CD14-positive monocyte (primary cell): ENCODE results near the gene ESF1. TPM values are rescaled to one million over a fixed set of nuclear protein-coding genes. Genes with fewer than 3 reads are reported as not detected.

Experiments used
- DNase-seq, 3 donors: peaks; one replicate each; pipeline ENCODE4 v3.0.0-alpha.2; 2011 to 2022
- H2AFZ ChIP-seq: 2 replicates; pipeline ENCODE4 v1.6.0; 2012; ENCODE audit warnings: mild to moderate bottlenecking, low read depth, low read length, inconsistent platforms; ENCODE audit not compliant: insufficient read depth, poor library complexity, severe bottlenecking
- H3K27ac ChIP-seq, 2 donors: 1 replicate in 1 of 2; 2 replicates in 1 of 2; pipeline ENCODE4 v1.5.1; 2012 to 2013; ENCODE audit warnings: low read length in 2 of 2, control low read depth in 1 of 2, inconsistent platforms in 1 of 2, low read depth in 1 of 2, mild to moderate bottlenecking in 1 of 2
- H3K27me3 ChIP-seq, 2 donors: one replicate each; pipeline versions ENCODE4 v1.6.0 to v1.6.1; 2011 to 2013; ENCODE audit warnings: low read length in 2 of 2; ENCODE audit not compliant: control insufficient read depth in 2 of 2, insufficient read depth in 2 of 2
- H3K36me3 ChIP-seq, 2 donors: replicated peaks in 1 of 2; 1 replicate in 1 of 2; 2 replicates in 1 of 2; pipeline versions ENCODE4 v1.5.1 to v1.6.1; 2012 to 2013; ENCODE audit warnings: low read length in 2 of 2, control low read depth in 1 of 2, inconsistent platforms in 1 of 2, mild to moderate bottlenecking in 1 of 2; ENCODE audit not compliant: insufficient read depth in 2 of 2, control insufficient read depth in 1 of 2
- H3K4me1 ChIP-seq, 2 donors: 1 replicate in 1 of 2; 2 replicates in 1 of 2; pipeline versions ENCODE4 v1.5.1 to v1.6.1; 2012 to 2013; ENCODE audit warnings: low read length in 2 of 2, control low read depth in 1 of 2, inconsistent platforms in 1 of 2, mild to moderate bottlenecking in 1 of 2, moderate library complexity in 1 of 2; ENCODE audit not compliant: insufficient read depth in 2 of 2, control insufficient read depth in 1 of 2
- H3K4me2 ChIP-seq: replicated peaks from 2 replicates; pipeline ENCODE3; 2012; ENCODE audit warnings: low read length, moderate library complexity, mild to moderate bottlenecking; ENCODE audit not compliant: poor library complexity, severe bottlenecking; ENCODE audit errors: extremely low read depth
- H3K4me3 ChIP-seq, 3 experiments: fragments of 200-600 bp in 1 of 3; sonication (generic) in 1 of 3; replicated peaks in 1 of 3; 1 replicate in 2 of 3; 2 replicates in 1 of 3; pipeline ENCODE4 v1.5.1; 2011 to 2013; ENCODE audit warnings: low read length in 3 of 3, mild to moderate bottlenecking in 3 of 3, control low read depth in 2 of 3, low read depth in 2 of 3, inconsistent platforms in 1 of 3, moderate library complexity in 1 of 3
- H3K79me2 ChIP-seq: 2 replicates; pipeline ENCODE4 v1.6.0; 2012; ENCODE audit warnings: mild to moderate bottlenecking, control low read depth, inconsistent platforms, low read length, moderate library complexity; ENCODE audit not compliant: insufficient read depth
- H3K9ac ChIP-seq: 2 replicates; pipeline ENCODE4 v1.6.0; 2017; ENCODE audit warnings: low read length, mild to moderate bottlenecking; ENCODE audit not compliant: insufficient read depth, poor library complexity, severe bottlenecking
- H3K9me3 ChIP-seq, 2 donors: replicated peaks in 1 of 2; 1 replicate in 1 of 2; 2 replicates in 1 of 2; pipeline versions ENCODE4 v1.5.1 to v1.6.1; 2012 to 2013; ENCODE audit warnings: low read length in 2 of 2, control low read depth in 1 of 2; ENCODE audit not compliant: control insufficient read depth in 1 of 2, insufficient read depth in 1 of 2
- H4K20me1 ChIP-seq: 2 replicates; pipeline ENCODE4 v1.6.0; 2012; ENCODE audit warnings: mild to moderate bottlenecking, low read length, control low read depth, moderate library complexity; ENCODE audit not compliant: insufficient read depth
- H3K27ac Mint-ChIP-seq, 7 donors: one replicate each; pipeline ENCODE4 v1.8.0; 2020; ENCODE audit warnings: mild to moderate bottlenecking in 7 of 7, mixed read lengths in 7 of 7, moderate library complexity in 6 of 7, inconsistent platforms in 2 of 7
- H3K27me3 Mint-ChIP-seq, 3 donors: one replicate each; pipeline ENCODE4 v1.8.0; 2021 to 2022; ENCODE audit warnings: low read depth in 3 of 3, mild to moderate bottlenecking in 3 of 3, mixed read lengths in 3 of 3, moderate library complexity in 3 of 3, inconsistent platforms in 1 of 3
- H3K36me3 Mint-ChIP-seq, 2 donors: one replicate each; pipeline ENCODE4 v1.8.0; 2020; ENCODE audit warnings: mixed read lengths in 2 of 2, inconsistent platforms in 1 of 2, mild to moderate bottlenecking in 1 of 2
- H3K4me1 Mint-ChIP-seq: one replicate; pipeline ENCODE4 v1.8.0; 2020; ENCODE audit warnings: mild to moderate bottlenecking, mixed read lengths
- H3K4me3 Mint-ChIP-seq, 2 donors: one replicate each; pipeline ENCODE4 v1.8.0; 2020; ENCODE audit warnings: mild to moderate bottlenecking in 2 of 2, mixed read lengths in 2 of 2, moderate library complexity in 1 of 2
- H3K9me3 Mint-ChIP-seq, 7 donors: one replicate each; pipeline ENCODE4 v1.8.0; 2020 to 2022; ENCODE audit warnings: mixed read lengths in 7 of 7, mild to moderate bottlenecking in 6 of 7, moderate library complexity in 6 of 7, inconsistent platforms in 2 of 7
- CTCF ChIP-seq: fragments of 200-600 bp; IDR thresholded peaks from one replicate; pipeline ENCODE4 v1.8.0; 2022; ENCODE audit warnings: antibody characterized with exemption, mild to moderate bottlenecking
- WGBS: methylation state at CpG from one replicate; pipeline ENCODE4 v1.1.5; 2013; ENCODE audit warnings: missing lambda C conversion rate; ENCODE audit not compliant: insufficient coverage; 5-methylcytosine and 5-hydroxymethylcytosine counted together
- intact Hi-C, 2 donors: fragments of 100-400 bp; cut with micrococcal nuclease; formaldehyde crosslinking; loops; one replicate each; pipeline versions ENCODE4 v1.15.0 to v1.15.1; 2023
- polyA plus RNA-seq, 3 donors: library from polyadenylated mRNA; depleted of rRNA in 1 of 3; unstranded in 2 of 3; stranded (reverse) in 1 of 3; fragments of 300-500 nt in 2 of 3; fragments of >200 nt in 1 of 3; fragmentation: Illumina TruSeq in 2 of 3; gene quantifications; 1 replicate in 2 of 3; 2 replicates in 1 of 3; pipeline ENCODE4 v1.2.3, GENCODE V29; 2012 to 2021

ESF1 gene
- polyA plus RNA-seq, 3 donors, result 0.73 to 2.3 (median 1.7) TPM

GRCh38 chr20:13685623-13686022 lies 99.1 kb downstream of the ESF1 start:
- Histone ChIP-seq H3K4me1 (no peaks in the 10 kb centered on the region), H3K4me3 (no peak overlapping the region), H3K9me3 (no peaks in the 10 kb centered on the region), H3K4me2 (no peak overlapping the region), H4K20me1 (no peaks in the 10 kb centered on the region), H2AFZ (no peak overlapping the region), H3K36me3 (no peaks in the 10 kb centered on the region), H3K27ac (no peak overlapping the region), H3K27me3 (no peaks in the 10 kb centered on the region), H3K79me2 (no peaks in the 10 kb centered on the region), H3K9ac (no peak overlapping the region)
- Mint-ChIP-seq H3K4me3 (no peak overlapping the region), H3K27ac (no peak overlapping the region), H3K27me3 (peaks cover 0 to 2% (median 1%) of the 10 kb centered on the region in 3 donors), H3K36me3 (no peaks in the 10 kb centered on the region), H3K9me3 (peaks cover 0 to 8% (median 0%) of the 10 kb centered on the region in 7 donors), H3K4me1 (no peaks in the 10 kb centered on the region)
- no peak for TF ChIP-seq CTCF
- WGBS, result 88% methylated on average over 2 of the region's 2 CpGs
- intact Hi-C loops, result no loop called here
- DNase-seq, result no peak

DNA sequence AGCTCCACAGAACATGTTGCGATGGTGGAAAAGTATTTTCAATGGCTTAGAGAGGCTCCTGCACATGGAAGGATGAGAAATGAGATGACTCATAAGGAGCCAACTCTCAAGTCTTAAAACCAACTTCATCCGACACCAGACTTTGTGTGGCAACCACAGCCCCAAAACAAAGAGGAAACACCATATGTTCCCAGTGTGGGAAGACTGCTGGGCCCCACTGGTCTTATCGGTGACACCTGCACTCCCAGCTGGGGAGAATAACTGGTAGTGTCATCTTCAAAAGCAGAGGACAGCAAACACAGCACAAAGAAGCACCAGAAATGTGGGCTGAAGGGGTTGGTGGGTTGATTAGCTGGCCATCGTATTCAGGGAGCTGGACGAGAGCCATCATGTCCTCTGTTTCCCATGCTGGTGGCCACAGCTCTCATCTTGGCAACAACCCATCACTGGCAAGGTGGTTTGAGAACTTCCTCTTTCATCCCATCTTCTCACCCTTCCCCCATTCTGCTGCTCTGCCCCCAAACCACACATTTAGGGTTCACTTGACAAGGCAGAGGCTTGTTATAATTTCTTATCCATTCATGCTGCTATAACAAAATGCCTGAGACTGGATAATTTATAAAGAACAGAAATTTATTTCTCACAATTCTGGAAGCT lies 100.0 kb downstream of the ESF1 start:
- Histone ChIP-seq H3K36me3 (no peaks in the 10 kb centered on the region), H3K4me2 (no peak overlapping the region), H3K27ac (no peak overlapping the region), H3K27me3 (no peaks in the 10 kb centered on the region), H3K4me1 (no peaks in the 10 kb centered on the region), H3K9ac (no peak overlapping the region), H3K4me3 (no peak overlapping the region), H3K79me2 (no peaks in the 10 kb centered on the region), H2AFZ (no peak overlapping the region), H4K20me1 (no peaks in the 10 kb centered on the region), H3K9me3 (no peaks in the 10 kb centered on the region)
- Mint-ChIP-seq H3K27me3 (peaks cover 0 to 2% (median 1%) of the 10 kb centered on the region in 3 donors), H3K27ac (no peak overlapping the region), H3K36me3 (no peaks in the 10 kb centered on the region), H3K9me3 (peaks cover 0 to 8% (median 0%) of the 10 kb centered on the region in 7 donors), H3K4me1 (no peaks in the 10 kb centered on the region), H3K4me3 (no peak overlapping the region)
- TF ChIP-seq CTCF, result no peak
- 0% methylated on average over 1 of the region's 5 CpGs for WGBS
- no peak for DNase-seq
- intact Hi-C loops, result no loop called here
